ENCODE measurements around the gene AKAP7. TPM values are rescaled to one million over a fixed set of nuclear protein-coding genes. Genes with fewer than 3 reads are reported as not detected.
A peak's percentile ranks its signal among the peaks of the same experiment; 100 is the strongest.

The AKAP7 gene
- total and polyA plus RNA-seq, 2 donors (not counting 3 experiments of a cell fraction or from before 2014, with no cell fraction given): 0.76 to 3.3 TPM

DNA sequence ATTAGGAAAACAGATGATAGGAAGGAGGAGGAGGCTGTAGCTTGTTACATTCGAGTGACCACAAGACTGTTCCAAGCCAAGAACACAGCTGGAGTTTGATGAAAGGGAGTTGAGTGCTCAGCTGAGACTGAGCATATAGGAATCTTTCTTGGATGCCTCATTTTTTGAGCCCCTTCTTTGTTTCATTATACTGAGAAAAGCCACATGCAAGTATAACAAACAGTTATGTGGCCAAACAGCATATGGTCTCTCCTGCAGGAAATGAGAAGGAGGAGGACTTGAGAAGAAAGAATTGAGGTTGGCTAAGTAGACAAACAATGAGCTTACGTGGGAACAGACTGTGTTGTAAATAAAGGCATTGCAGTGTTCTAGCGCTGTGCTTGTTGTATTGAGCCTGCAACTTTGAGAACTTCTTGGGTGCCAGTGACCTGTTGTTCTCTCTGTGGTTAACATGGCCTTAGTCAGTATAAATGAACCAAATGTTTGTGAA lies 78.3 kb downstream of the AKAP7 start:
- ChIA-PET CTCF (interaction anchor here (0.7 to 2.0 kb wide), 3 partner anchors 10 to 15 kb away, joined by 3 to 7 read pairs (median 3); no protein-coding TSS in a partner anchor), POLR2A (no interaction called here)
- intact Hi-C loops (cut with micrococcal nuclease) (no loop called here), dilution Hi-C loops (cut with MboI; ENCODE audit: extremely low pct_ligation_motif_present, low sequenced_read_pairs) (no loop called here)
- H3K4me1 ChIP-seq (ENCODE audit: control insufficient read depth, extremely low read depth, insufficient read depth, low read length): peaks cover 13% of the 10 kb centered on the region
- BruUV-seq (replicated peaks): no TSS peak
- no peak overlapping the region for H3K4me2 ChIP-seq (ENCODE audit: insufficient read depth, low read length)
- DNase-seq (ENCODE audit: low read depth, low spot score) (peak; percentile 8), FAIRE-seq (no peak)
- TF ChIP-seq, protein P1, sequence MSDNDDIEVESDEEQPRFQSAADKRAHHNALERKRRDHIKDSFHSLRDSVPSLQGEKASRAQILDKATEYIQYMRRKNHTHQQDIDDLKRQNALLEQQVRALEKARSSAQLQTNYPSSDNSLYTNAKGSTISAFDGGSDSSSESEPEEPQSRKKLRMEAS (IDR thresholded peaks at IDR 0.05; ENCODE audit: insufficient read depth, insufficient read length): no peak
- no peak for TF ChIP-seq MYC (IDR thresholded peaks at IDR 0.05; ENCODE audit: low read depth, low read length)
- TF ChIP-seq POLR2AphosphoS5 (IDR thresholded peaks at IDR 0.05; ENCODE audit: insufficient read depth, low read depth, low read length): no peak
- TF ChIP-seq FOS (IDR thresholded peaks at IDR 0.05; ENCODE audit: borderline replicate concordance, insufficient read depth, low read length): no peak
- TF ChIP-seq CTCF (IDR thresholded peaks at IDR 0.05; ENCODE audit: extremely low read depth in 1 of 2, insufficient read depth in 1 of 2, low read depth in 1 of 2, low read length in 2 of 2): no peak
- TF ChIP-seq POLR2A (IDR thresholded peaks at IDR 0.05; ENCODE audit: low read depth, low read length): no peak
- no peak for TF ChIP-seq JUN (IDR thresholded peaks at IDR 0.05; ENCODE audit: borderline replicate concordance, insufficient read depth, insufficient read length, low read depth)
- no peak for TF ChIP-seq GATA2 (IDR thresholded peaks at IDR 0.05; ENCODE audit: insufficient read depth, insufficient read length, low read depth, low read length)
- TF ChIP-seq EZH2 (IDR thresholded peaks at IDR 0.05; ENCODE audit: borderline replicate concordance, low read depth, low read length, severe bottlenecking): no peak
- no peaks in the 10 kb centered on the region for H3K36me3 ChIP-seq (ENCODE audit: control insufficient read depth in 2 of 2, extremely low read depth in 1 of 2, insufficient read depth in 2 of 2, low read length in 2 of 2)
- H3K79me2 ChIP-seq (ENCODE audit: control insufficient read depth, insufficient read depth, low read length): no peaks in the 10 kb centered on the region
- no peak overlapping the region for H2AFZ ChIP-seq (ENCODE audit: low read depth, low read length)
- no peak overlapping the region for H3K27ac ChIP-seq (ENCODE audit: insufficient read depth, low read depth, low read length)
- H3K4me3 ChIP-seq (replicated peaks in 1 of 3; ENCODE audit: insufficient read depth in 1 of 3, low read depth in 1 of 3, low read length in 3 of 3): no peak overlapping the region
- H3K9me3 ChIP-seq (replicated peaks; ENCODE audit: control insufficient read depth, insufficient read depth, low read length): no peaks in the 10 kb centered on the region
- H3K27me3 ChIP-seq (ENCODE audit: control insufficient read depth in 2 of 2, insufficient read depth in 2 of 2, low read length in 2 of 2): no peaks in the 10 kb centered on the region
- H3K9me1 ChIP-seq (replicated peaks; ENCODE audit: control insufficient read depth, extremely low read depth, insufficient read depth, low read length): no peaks in the 10 kb centered on the region
- no peaks in the 10 kb centered on the region for H4K20me1 ChIP-seq (replicated peaks; ENCODE audit: control insufficient read depth, extremely low read depth, insufficient read depth, low read length)
- no peak overlapping the region for H3K9ac ChIP-seq (replicated peaks; ENCODE audit: extremely low read depth, insufficient read depth, low read length)
